H1 (cell line): ENCODE data around the gene TMEM178B. TPM values are rescaled to one million over a fixed set of nuclear protein-coding genes. Genes with fewer than 3 reads are reported as not detected.

Experiments used
- ATF3 ChIP-seq: IDR thresholded peaks from 2 replicates; pipeline ENCODE4 v1.6.1; 2011; ENCODE audit warnings: low read depth, mild to moderate bottlenecking, low read length; ENCODE audit not compliant: insufficient read depth
- CEBPB ChIP-seq: IDR thresholded peaks from 2 replicates; pipeline ENCODE4 v1.6.1; 2012; ENCODE audit warnings: low read depth, low read length
- CHD7 ChIP-seq: fragments of 300-600 bp; sonication (generic); IDR thresholded peaks from 2 replicates; pipeline ENCODE4 v1.7.1; 2012; ENCODE audit warnings: low read length, moderate library complexity, mild to moderate bottlenecking, inconsistent platforms; ENCODE audit not compliant: insufficient replicate concordance
- CTBP2 ChIP-seq: IDR thresholded peaks from 2 replicates; pipeline ENCODE4 v1.7.0; 2011; ENCODE audit warnings: borderline replicate concordance, mild to moderate bottlenecking, moderate library complexity, mixed read lengths, low read length; ENCODE audit not compliant: insufficient read depth, insufficient read length
- EP300 ChIP-seq, 2 experiments: IDR thresholded peaks; 1 replicate in 1 of 2; 2 replicates in 1 of 2; pipeline ENCODE4 v1.6.1; 2011 to 2012; ENCODE audit warnings: low read depth in 2 of 2, low read length in 2 of 2, mild to moderate bottlenecking in 2 of 2, borderline replicate concordance in 1 of 2, inconsistent platforms in 1 of 2, moderate library complexity in 1 of 2
- NANOG ChIP-seq: IDR thresholded peaks from 2 replicates; pipeline ENCODE4 v1.6.1; 2011; ENCODE audit warnings: low read length, low read depth, mild to moderate bottlenecking, inconsistent platforms; ENCODE audit not compliant: insufficient read depth, poor library complexity, severe bottlenecking
- POLR2A ChIP-seq, 2 experiments: IDR thresholded peaks; 1 replicate in 1 of 2; 2 replicates in 1 of 2; pipeline ENCODE4 v1.6.1; 2011; ENCODE audit warnings: low read depth in 2 of 2, low read length in 2 of 2, mild to moderate bottlenecking in 2 of 2; ENCODE audit errors: control extremely low read depth in 1 of 2
- POLR2AphosphoS5 ChIP-seq: IDR thresholded peaks from 2 replicates; pipeline ENCODE4 v1.6.1; 2011; ENCODE audit warnings: low read depth, low read length
- TEAD4 ChIP-seq: IDR thresholded peaks from 2 replicates; pipeline ENCODE4 v1.6.1; 2012; ENCODE audit warnings: low read depth, low read length, inconsistent platforms, mixed read lengths
- polyA plus RNA-seq, 7 experiments: library from polyadenylated mRNA; depleted of rRNA in 3 of 7; stranded (reverse) in 5 of 7; unstranded in 2 of 7; fragments of >200 nt in 5 of 7; fragments of 200-250 nt in 2 of 7; gene quantifications; 1 replicate in 5 of 7; 2 replicates in 1 of 7; 4 replicates in 1 of 7; pipeline versions ENCODE4 v1.2.1 to v1.2.3, GENCODE V29; 2011 to 2013; ENCODE audit warnings: missing spikeins in 2 of 7, mixed read lengths in 2 of 7
- total RNA-seq: library from RNA; stranded (reverse); fragmentation: NEBNext Ultra II Directional; extraction: Animal tissue kit (Norgen Biotek cat#: 25700); gene quantifications from 2 replicates; pipeline ENCODE4 v1.2.1, GENCODE V29; 2021

The TMEM178B gene
- total and polyA plus RNA-seq, 2 of the 8 experiments (the other 6 are each of a cell fraction or from before 2014, with no cell fraction given) = 5.3 to 18.1 TPM

- TF ChIP-seq CHD7 = no peak
- no peak for TF ChIP-seq TEAD4
- no peak for TF ChIP-seq CEBPB
- no peak for TF ChIP-seq EP300 (IDR thresholded peaks at IDR 0.05; ENCODE audit: borderline replicate concordance in 1 of 2, low read depth in 2 of 2, low read length in 2 of 2)
- no peak for TF ChIP-seq CTBP2
- TF ChIP-seq ATF3 = no peak
- TF ChIP-seq POLR2A (IDR thresholded peaks at IDR 0.05; ENCODE audit: control extremely low read depth in 1 of 2, low read depth in 2 of 2, low read length in 2 of 2) = no peak
- TF ChIP-seq NANOG = no peak
- no peak for TF ChIP-seq POLR2AphosphoS5
Observed at GRCh38 chr7:141349804-141350203, 275.9 kb downstream of the TMEM178B start (continued).
